Esophagus squamous epithelium (tissue), 5 donors: ENCODE data around the gene PTPRJ. TPM values are rescaled to one million over a fixed set of nuclear protein-coding genes. Genes with fewer than 3 reads are reported as not detected.
A peak's percentile ranks its signal among the peaks of the same experiment; 100 is the strongest.

ENCODE experiments used
- DNase-seq: peaks from one replicate; lab custom pipeline; 2025; lab: John Stamatoyannopoulos, UW
- H3K27ac ChIP-seq, 4 donors: fragments of 200-600 bp; sonication (generic); one replicate each; pipeline ENCODE4 v1.5.1; 2016 to 2019; ENCODE audit warnings: mild to moderate bottlenecking in 1 of 4
- H3K27me3 ChIP-seq, 4 donors: fragments of 200-600 bp; sonication (generic); 1 replicate in 3 of 4; 2 replicates in 1 of 4; pipeline versions ENCODE4 v1.5.1 to v1.6.0; 2017 to 2021; ENCODE audit warnings: antibody characterized with exemption in 1 of 4
- H3K36me3 ChIP-seq, 3 donors: fragments of 200-600 bp; sonication (generic); one replicate each; pipeline ENCODE4 v1.5.1; 2016 to 2019
- H3K4me1 ChIP-seq, 3 donors: fragments of 200-600 bp; sonication (generic); one replicate each; pipeline ENCODE4 v1.5.1; 2017 to 2019
- H3K4me3 ChIP-seq, 4 donors: fragments of 200-600 bp; sonication (generic); 1 replicate in 3 of 4; 2 replicates in 1 of 4; pipeline ENCODE4 v1.5.1; 2016 to 2019; ENCODE audit warnings: mild to moderate bottlenecking in 2 of 4, moderate library complexity in 1 of 4
- H3K9me3 ChIP-seq, 3 donors: fragments of 200-600 bp; sonication (generic); one replicate each; pipeline ENCODE4 v1.5.1; 2016 to 2019
- POLR2A ChIP-seq, 4 donors: fragments of 450-650 bp; IDR thresholded peaks; one replicate each; pipeline ENCODE4 v1.6.1; 2017; ENCODE audit warnings: antibody characterized with exemption in 4 of 4, mild to moderate bottlenecking in 4 of 4, moderate library complexity in 3 of 4
- WGBS, 2 donors: methylation state at CpG; one replicate each; pipeline ENCODE4 v1.1.5; 2018; 5-methylcytosine and 5-hydroxymethylcytosine counted together
- intact Hi-C: fragments of 100-400 bp; cut with DNase I; formaldehyde crosslinking; loops from one replicate; pipeline ENCODE4 v1.15.0; 2022
- total RNA-seq, 4 donors: library from RNA; depleted of rRNA; stranded (reverse); fragments of >200 nt; gene quantifications; one replicate each; pipeline ENCODE4 v1.1.0, GENCODE V29; 2016
- TF ChIP-seq, protein P1 (sequence below), 6 experiments: fragments of 450-650 bp in 4 of 6; fragments of 200-600 bp in 2 of 6; sonication (generic) in 2 of 6; IDR thresholded peaks; one replicate each; pipeline ENCODE4 v1.5.1; 2016 to 2019; ENCODE audit warnings: antibody characterized with exemption in 6 of 6, mild to moderate bottlenecking in 4 of 6, moderate library complexity in 4 of 6
- donor health status: DM: yes; HTN: yes; CAD: no.

Gene PTPRJ
- total RNA-seq, 4 donors from 2014 or later, result 1.7 to 11.6 (median 3.4) TPM

DNA sequence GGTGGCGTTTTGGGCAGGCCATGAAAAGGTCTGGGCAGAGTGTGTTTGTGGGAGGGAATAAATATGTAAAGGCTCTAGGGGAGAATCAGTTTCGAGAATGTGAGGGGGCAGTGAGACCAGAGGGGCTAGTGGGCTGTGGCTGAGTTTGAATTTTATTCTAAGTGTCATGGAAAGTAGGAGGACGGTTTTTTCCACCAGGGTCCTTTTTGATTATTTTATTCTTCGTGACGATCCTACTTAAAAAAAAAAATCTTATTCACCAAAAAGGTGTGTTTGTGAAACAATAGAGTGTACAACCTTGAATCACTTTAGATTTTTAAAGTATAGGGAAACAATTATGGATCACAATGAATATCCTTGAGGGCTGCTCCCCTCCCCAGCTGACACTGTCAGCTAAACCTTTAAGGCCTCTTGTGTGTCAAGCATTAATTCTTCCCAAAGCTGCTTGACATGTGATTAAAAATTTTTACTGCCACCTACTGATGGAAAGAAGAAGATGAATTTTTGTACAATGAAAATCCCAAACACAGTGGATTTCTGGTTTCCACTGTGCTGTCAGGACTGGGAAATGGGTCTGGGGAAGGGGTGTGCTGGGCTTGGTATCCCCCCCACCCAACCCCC, 128.8 kb downstream of the PTPRJ start:
- peak overlapping the region in 3 of 4 donors; percentile 25 to 55 (median 26) for H3K4me3 ChIP-seq
- 79 to 81% methylated on average over 5 of the region's 5 CpGs for WGBS, 2 donors
- no peak for DNase-seq
- H3K36me3 ChIP-seq, result no peaks in the 10 kb centered on the region
- H3K4me1 ChIP-seq, result peaks cover 10 to 32% (median 11%) of the 10 kb centered on the region in 3 donors
- peak overlapping the region in 3 of 4 donors; percentile 60 to 66 (median 64) for H3K27ac ChIP-seq
- peaks cover 0 to 4% (median 0%) of the 10 kb centered on the region in 4 donors for H3K27me3 ChIP-seq
- intact Hi-C loops, result loop anchor here (5.0 kb wide), 1 partner anchor 172 kb away; no protein-coding TSS in a partner anchor
- TF ChIP-seq, protein P1, sequence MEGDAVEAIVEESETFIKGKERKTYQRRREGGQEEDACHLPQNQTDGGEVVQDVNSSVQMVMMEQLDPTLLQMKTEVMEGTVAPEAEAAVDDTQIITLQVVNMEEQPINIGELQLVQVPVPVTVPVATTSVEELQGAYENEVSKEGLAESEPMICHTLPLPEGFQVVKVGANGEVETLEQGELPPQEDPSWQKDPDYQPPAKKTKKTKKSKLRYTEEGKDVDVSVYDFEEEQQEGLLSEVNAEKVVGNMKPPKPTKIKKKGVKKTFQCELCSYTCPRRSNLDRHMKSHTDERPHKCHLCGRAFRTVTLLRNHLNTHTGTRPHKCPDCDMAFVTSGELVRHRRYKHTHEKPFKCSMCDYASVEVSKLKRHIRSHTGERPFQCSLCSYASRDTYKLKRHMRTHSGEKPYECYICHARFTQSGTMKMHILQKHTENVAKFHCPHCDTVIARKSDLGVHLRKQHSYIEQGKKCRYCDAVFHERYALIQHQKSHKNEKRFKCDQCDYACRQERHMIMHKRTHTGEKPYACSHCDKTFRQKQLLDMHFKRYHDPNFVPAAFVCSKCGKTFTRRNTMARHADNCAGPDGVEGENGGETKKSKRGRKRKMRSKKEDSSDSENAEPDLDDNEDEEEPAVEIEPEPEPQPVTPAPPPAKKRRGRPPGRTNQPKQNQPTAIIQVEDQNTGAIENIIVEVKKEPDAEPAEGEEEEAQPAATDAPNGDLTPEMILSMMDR (IDR thresholded peaks at IDR 0.05), result peak in 5 of 6 experiments; percentile 18 to 57 (median 35)
- TF ChIP-seq POLR2A (IDR thresholded peaks at IDR 0.05), result no peak
- no peaks in the 10 kb centered on the region for H3K9me3 ChIP-seq

DNA sequence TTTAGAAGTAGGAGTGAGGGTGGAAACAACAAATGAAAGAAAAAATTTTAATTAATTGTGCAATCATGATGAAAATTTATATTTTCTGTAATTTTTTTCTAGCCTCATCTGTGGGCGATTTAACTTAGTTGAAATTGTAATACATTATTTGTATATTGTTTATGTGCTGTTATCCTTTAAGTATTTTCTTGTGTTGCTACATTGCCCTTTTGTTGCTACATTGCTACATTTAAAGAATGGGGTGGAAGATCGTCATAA, 130.1 kb downstream of the PTPRJ start:
- Histone ChIP-seq H3K27ac (no peak overlapping the region), H3K27me3 (peaks cover 0 to 3% (median 0%) of the 10 kb centered on the region in 4 donors), H3K9me3 (peaks cover 0 to 12% (median 10%) of the 10 kb centered on the region in 3 donors), H3K4me3 (no peak overlapping the region), H3K4me1 (peaks cover 10 to 28% (median 11%) of the 10 kb centered on the region in 3 donors), H3K36me3 (no peaks in the 10 kb centered on the region)
- intact Hi-C loops, result no loop called here
- 59 to 67% methylated on average over 2 of the region's 2 CpGs for WGBS, 2 donors
- no peak for TF ChIP-seq POLR2A (IDR thresholded peaks at IDR 0.05)
- TF ChIP-seq, protein P1 (IDR thresholded peaks at IDR 0.05), result no peak
- DNase-seq, result no peak

DNA sequence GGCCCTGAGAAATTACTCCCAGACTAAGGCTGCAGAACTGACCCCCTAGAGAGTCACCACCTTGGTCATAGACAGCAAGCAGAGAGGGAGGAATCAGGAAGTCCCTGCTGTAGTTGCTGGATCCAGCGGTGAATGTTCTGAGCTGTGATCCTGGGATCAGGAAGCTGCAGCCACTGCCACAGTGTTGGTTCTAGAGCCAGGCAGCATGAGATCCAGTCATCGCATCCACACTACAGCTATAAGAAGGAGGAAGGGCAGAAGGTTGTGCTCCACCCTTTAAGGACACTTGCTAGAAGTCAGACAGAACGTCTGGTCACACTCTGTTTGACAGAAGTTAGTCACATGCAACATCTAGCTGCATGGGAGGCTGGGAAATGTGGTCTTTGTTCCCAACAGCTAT, 131.5 kb downstream of the PTPRJ start:
- H3K27ac ChIP-seq, result no peak overlapping the region
- peaks cover 10 to 25% (median 11%) of the 10 kb centered on the region in 3 donors for H3K4me1 ChIP-seq
- TF ChIP-seq, protein P1 (IDR thresholded peaks at IDR 0.05), result no peak
- no peak for TF ChIP-seq POLR2A (IDR thresholded peaks at IDR 0.05)
- H3K36me3 ChIP-seq, result no peaks in the 10 kb centered on the region
- intact Hi-C loops, result no loop called here
- no peak overlapping the region for H3K4me3 ChIP-seq
- no peaks in the 10 kb centered on the region for H3K27me3 ChIP-seq
- 62 to 82% methylated on average over 3 of the region's 3 CpGs for WGBS, 2 donors
- H3K9me3 ChIP-seq, result peaks cover 0 to 15% (median 12%) of the 10 kb centered on the region in 3 donors
- DNase-seq, result no peak

DNA sequence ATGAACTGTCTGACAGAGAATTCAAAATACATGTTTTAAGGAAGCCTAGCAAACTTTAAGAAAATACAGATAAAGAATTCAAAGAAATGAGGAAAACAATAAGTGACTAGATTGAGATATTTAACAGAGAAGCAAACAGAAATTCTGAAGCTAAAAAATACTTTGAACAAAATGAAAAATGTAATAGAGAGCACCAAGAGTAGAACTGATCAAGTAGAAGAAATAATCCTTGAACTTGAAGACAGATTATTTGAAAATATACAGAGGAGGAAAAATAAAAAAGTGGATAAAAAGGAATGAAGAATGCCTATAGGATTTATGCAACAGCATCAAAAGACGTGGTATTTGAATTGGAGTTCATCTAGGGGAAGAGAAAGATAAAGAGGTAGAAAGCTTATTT, 134.4 kb downstream of the PTPRJ start:
- H3K4me3 ChIP-seq, result no peak overlapping the region
- DNase-seq, result no peak
- intact Hi-C loops, result no loop called here
- peaks cover 0 to 15% (median 12%) of the 10 kb centered on the region in 3 donors for H3K9me3 ChIP-seq
- peaks cover 6 to 7% (median 6%) of the 10 kb centered on the region in 3 donors for H3K4me1 ChIP-seq
- no peaks in the 10 kb centered on the region for H3K27me3 ChIP-seq
- 82 to 91% methylated on average over 1 of the region's 1 CpG for WGBS, 2 donors
- no peak overlapping the region for H3K27ac ChIP-seq
- TF ChIP-seq, protein P1 (IDR thresholded peaks at IDR 0.05), result no peak
- no peak for TF ChIP-seq POLR2A (IDR thresholded peaks at IDR 0.05)
- H3K36me3 ChIP-seq, result no peaks in the 10 kb centered on the region

DNA sequence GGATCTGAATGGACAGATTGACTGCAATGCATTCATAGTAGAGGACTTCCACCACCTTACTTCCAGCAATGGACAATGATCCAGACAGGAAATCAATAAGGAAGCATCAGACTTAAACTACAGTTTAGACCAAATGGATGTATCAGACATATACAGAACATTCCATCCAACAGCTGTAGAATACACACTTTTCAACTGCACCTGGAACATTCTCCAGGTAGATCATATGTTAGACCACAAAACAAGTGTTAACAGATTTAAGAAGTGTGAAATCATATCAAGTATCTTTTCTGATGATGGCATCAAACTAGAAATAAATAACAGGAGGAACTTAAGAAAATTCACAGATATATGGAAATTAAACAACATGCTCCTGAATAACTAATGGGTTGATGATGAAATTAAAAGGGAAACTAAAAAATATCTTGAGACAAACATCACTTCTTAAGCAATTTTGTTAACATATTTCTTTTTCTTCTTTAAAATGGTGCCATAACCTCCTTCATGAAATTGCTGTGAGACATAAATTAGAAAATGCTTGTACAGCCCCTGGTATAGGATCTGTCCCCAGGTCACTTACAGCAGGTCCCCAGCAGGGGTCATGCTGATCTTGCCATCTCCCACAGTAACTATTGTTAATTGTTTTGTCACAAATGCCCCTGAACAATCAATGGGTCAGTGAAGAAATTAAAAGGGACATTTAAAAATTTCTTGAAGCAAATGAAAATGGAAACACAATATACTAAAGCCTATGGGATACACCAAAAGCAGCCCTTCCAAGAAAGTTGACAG, 136.3 kb downstream of the PTPRJ start:
- Histone ChIP-seq H3K4me1 (no peaks in the 10 kb centered on the region), H3K36me3 (no peaks in the 10 kb centered on the region), H3K27ac (no peak overlapping the region), H3K4me3 (no peak overlapping the region), H3K27me3 (no peaks in the 10 kb centered on the region), H3K9me3 (peaks cover 0 to 15% (median 12%) of the 10 kb centered on the region in 3 donors)
- TF ChIP-seq POLR2A (IDR thresholded peaks at IDR 0.05), result no peak
- TF ChIP-seq, protein P1 (IDR thresholded peaks at IDR 0.05), result peak in 3 of 6 experiments; percentile 10 to 45 (median 21)
- intact Hi-C loops, result no loop called here
- no peak for DNase-seq
